COR-L47 (cell line): ENCODE results near the gene ITGA3.

Experiments
- DNase-seq: peaks from one replicate; lab custom pipeline; 2025; lab: John Stamatoyannopoulos, UW

Gene ITGA3

GRCh38 chr17:50110591-50111349, 54.9 kb downstream of the ITGA3 start:
- no peak for DNase-seq

DNA sequence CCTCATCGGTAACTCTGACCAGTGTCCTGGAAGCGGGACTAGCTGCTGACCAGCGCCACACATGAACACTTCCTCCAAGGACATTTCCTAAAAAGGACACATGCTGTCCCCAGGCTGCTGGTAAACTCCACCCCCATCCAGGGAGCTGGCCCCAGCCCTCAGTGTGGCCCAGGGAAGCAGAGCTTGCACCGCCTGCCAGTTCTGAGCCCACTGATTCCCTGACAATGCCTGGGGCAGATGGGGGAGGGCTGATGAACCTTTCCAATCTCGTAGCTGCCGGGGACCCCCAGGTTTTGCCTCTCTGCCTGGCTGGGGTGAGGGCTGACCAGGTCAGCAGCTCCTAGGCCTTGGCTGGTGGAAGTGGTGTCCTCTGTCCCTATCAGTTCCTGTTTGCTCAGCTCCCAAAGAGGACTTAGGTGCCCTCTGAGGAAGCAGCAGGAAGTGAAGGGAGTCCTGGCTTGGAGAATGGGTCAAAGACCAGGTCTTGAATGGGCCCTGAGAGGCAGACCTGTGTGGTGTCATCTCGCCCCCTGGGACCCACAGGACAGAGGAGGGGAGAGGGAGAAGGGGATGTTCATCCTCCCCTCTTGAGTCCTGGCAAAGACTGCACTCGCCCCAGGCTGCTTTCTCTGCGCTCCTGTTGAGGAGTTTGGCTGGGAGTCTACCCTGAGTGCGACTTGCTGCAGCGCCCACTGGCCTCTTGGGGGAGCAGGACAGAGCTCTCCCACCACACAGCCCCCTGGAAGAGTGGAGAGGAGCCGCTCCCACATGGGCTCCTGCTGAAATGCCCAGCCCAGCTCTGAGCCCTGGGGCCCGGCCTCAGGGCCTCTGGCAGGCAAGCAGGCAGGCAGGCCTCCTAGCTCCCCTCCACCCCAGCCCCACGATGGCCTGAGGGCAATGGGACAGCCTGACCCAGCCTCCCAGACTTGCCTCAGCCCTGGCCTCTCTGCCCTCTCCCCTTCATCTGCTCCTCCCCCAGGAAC, 56.1 kb downstream of the ITGA3 start:
- no peak for DNase-seq

GRCh38 chr17:50112694-50113093, 56.8 kb downstream of the ITGA3 start:
- DNase-seq, result no peak

DNA sequence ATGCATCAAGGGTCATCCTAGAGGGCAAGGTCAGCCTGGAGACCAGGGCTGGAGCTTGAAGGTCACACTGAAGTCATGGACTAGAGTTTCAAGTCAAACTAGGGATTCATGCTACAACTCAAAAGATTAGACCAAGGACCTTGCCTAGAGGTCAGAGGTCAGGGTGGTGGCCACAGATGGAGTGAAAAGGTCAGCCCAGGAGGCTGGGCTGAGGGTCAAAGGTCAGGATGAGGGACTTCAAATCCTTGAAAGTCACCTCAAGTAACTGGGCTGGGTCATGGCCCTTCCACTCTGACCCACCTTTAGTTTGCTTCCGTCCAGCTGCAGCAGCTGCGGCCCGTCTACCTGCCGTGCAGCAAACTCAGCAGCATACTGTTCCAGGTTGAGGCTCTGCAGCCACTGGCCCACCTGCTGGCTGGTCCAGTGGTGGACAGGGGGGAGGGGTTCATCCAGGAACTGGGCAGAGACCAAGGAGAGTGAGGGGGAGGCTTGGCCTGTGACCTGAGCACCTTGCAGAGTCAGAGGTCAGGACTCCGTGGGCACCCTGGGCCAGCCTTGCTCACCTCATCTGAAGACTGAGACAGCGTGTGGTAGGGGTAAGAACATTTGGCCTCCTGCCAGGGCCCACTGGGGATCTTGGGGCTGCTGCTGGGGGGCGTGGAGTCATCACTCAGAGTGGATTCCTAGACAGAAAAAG, 57.9 kb downstream of the ITGA3 start:
- DNase-seq, result no peak

DNA sequence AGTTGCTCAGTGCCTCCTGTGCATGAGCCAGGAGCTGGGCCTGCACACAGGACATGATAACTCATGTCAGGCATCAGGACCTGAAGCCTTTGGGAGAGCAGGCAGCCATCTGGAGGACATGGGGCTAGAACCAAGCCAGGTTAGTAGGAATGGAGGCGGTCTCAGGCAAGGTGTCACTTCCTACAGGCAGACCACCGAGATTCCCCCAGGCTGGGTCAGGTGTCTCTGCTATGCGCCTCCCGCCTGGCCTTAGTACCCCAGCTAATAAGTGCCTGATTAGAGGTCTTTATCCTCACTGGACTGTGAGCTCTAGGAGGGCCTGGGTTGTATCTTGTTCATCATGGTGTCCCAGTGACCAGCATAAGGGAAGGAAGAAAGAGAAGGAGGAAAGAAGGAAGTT, 58.5 kb downstream of the ITGA3 start:
- no peak for DNase-seq

GRCh38 chr17:50114849-50115357, 59.0 kb downstream of the ITGA3 start:
- DNase-seq, result peak; percentile 65

- DNase-seq, result no peak
Observed at GRCh38 chr17:50115756-50116155, 59.8 kb downstream of the ITGA3 start.

- DNase-seq, result no peak
Observed at GRCh38 chr17:50117202-50118051, 61.5 kb downstream of the ITGA3 start.

DNA sequence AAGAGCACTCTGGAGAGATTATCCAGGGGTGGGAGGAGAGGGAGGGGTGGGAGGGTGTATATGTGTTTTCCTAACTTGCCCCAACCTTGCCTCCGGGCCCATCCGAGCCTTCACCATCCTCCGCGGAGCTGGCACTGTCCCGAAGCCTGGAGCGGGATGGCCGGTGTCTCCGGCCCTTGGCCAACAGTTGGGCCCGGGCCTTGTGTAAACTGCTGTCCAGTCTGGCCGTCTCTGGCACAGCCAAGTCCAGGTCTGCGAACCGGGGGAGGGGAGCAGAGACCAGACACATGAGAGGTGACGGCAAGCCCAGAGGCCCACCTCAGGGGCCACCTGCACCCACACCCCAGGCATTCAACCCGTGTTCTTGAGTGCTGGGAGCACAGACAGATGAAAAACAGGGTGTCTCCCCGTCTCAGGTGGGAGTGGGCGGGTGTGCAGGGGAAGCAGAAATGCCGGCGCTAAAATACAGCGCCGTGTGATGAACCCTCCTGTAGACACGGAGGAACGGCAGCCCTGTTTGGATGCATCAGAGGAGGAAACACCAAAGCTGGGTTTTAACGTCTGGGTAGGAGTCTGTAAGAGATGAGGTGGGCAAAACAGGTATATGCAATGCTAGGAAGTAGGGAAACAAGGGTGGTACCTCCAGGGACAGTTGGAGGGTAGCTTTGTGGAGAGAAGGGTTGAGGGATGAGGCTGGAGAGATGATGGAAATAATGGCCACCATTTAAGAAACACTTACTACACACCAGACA, 62.3 kb downstream of the ITGA3 start:
- no peak for DNase-seq

GRCh38 chr17:50118828-50119218, 62.9 kb downstream of the ITGA3 start:
- DNase-seq, result no peak

GRCh38 chr17:50120475-50121253, 64.8 kb downstream of the ITGA3 start:
- DNase-seq, result no peak

DNA sequence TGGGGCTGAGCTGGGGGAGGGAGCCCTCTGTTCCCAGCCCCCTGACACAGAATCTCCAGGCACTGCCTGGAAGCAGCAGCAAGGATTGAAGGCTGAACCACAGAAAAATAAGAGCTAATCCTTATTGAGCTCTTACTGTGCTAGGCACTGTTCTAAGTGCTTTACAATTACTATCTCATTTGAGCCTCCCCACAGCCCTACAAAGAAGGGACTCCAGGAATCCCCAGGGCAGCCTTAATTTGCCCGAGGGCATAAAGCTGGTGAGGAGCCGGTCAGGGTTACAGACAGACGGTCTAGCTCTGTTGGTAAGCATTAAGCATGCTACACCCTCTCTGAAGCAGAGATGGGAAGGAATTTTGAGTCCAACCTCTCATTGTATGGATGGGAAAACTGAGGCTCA, 67.0 kb downstream of the ITGA3 start:
- no peak for DNase-seq

DNA sequence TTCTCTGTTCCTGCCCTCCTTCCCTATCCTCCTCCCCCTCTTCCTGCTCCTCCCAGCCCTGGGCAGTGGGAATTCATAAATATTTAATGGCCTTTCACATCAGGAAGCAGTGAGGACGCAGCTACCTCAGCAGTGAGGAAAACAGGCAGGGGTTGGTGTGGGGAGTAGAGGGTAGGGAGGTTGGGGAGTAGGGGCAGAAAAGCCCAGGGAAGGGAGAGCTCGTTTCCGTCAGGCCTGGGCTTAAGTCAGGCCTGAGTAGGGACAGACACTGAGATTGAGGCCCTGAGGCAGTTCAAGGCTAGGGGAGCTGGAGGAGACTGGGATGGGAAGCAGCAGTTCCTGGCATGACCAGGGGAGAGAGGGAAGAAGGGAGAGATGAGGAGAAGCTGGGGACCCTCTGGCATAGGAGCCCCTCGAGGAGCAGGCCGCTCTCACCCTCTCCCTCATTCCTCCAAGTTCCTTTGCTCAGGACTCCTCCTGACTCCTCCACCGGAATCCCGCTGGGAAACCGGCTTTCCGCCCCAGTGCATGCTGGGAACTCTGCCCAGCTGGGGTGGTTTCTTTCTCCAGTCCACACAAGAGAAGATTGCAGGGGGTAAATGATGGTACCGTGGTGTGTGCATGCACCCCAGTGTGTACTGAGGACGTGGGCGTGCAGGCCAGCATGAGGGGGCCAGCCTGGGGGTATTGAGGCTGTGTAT, 67.9 kb downstream of the ITGA3 start:
- peak; percentile 88 for DNase-seq

GRCh38 chr17:50125420-50125997, 69.6 kb downstream of the ITGA3 start:
- no peak for DNase-seq

- no peak for DNase-seq
Observed at GRCh38 chr17:50127697-50128361, 71.9 kb downstream of the ITGA3 start.

DNA sequence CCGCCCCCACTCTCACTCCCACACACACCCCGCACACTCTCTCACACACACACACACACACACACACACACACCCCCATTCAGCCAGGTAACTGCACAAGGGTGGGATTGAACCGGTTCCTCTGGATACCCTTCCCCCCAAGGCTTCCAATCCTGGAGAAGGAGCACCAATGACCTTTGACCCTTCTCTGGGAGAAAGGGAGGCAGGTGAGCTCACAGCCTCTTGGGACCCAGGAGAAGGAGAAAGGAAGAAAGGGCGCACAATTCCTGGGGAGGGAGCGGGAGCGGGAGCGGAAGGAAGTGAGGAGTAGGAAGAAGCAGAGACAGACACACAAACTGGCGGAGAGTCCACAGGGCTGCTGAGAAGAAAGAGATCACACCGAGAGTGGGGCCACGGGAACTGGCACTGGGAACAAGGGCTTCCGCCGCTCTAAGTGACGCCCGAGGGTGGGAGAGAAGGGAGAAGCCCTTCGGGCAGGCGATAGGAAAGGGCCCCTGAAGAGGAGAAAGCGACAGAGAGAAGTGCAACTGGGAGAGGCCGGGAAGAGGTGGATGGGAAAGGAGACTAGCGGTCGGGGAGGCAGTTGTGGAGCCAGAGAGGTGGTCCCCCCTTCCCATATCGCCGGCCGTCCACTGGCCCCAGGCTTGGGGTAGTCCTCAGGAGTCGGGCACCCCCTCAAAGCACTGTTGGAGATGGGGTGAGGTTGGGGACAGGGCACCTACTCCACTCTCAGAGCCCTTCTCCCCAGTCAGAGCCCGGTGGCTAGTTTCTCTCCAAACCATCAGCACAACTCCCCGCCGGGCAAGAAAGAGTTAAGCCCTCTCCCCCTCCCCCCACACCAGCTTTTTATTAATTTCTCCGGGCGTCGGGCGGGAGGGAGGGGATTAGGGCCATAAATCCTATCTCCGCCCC, 72.8 kb downstream of the ITGA3 start:
- DNase-seq, result no peak

DNA sequence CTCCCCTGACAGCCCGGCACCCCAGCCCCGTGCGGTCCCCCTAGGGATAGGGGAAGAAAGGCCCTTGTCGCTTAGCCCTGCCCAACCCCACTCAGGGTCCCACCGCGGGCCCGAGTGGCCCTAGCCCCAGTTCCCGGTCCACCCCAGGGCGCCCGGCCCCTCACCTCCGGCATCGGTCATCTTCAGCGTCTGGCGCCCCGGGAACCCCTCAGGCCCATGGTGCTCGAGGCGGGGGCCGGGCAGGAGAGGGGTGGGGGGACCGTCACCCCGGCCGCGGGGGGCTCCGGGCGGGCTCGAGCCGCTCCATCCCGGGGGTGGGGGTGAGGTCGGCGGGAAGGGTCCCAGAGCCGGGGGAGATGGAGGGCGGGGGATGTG, 73.4 kb downstream of the ITGA3 start:
- DNase-seq, result no peak
